ENCODE data around the gene NXF1. TPM values are rescaled to one million over a fixed set of nuclear protein-coding genes. Genes with fewer than 3 reads are reported as not detected.

NXF1 gene
- total and polyA plus RNA-seq, 2 of the 13 experiments (the other 11 are each of a cell fraction or from before 2014, with no cell fraction given), result 30.4 to 30.9 TPM

DNA sequence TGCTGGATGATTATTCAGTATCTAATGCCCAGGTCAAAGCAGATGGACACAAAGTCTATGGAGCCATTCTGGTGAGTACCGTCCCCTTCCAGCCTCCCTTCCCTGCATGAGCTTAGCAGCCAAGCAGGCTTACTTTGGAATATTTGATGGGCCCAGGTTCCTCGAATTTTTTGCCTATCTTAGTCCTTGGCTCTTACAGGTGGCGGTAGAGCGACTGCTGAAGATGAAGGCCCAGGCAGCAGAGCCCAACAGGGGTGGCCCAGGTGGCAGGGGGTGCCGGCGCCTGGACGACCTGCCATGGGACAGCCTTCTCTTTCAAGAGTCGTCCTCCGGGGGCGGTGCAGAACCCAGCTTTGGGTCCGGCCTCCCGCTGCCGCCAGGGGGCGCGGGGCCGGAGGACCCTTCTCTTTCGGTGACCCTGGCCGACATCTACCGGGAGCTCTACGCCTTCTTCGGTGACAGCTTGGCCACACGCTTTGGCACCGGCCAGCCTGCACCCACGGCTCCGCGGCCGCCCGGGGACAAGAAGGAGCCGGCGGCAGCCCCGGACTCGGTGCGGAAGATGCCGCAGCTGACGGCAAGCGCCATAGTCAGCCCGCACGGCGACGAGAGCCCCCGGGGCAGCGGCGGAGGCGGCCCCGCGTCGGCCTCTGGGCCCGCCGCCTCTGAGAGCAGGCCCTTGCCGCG is 18.8 kb downstream of the NXF1 start (continued):
- TF ChIP-seq, protein P1, sequence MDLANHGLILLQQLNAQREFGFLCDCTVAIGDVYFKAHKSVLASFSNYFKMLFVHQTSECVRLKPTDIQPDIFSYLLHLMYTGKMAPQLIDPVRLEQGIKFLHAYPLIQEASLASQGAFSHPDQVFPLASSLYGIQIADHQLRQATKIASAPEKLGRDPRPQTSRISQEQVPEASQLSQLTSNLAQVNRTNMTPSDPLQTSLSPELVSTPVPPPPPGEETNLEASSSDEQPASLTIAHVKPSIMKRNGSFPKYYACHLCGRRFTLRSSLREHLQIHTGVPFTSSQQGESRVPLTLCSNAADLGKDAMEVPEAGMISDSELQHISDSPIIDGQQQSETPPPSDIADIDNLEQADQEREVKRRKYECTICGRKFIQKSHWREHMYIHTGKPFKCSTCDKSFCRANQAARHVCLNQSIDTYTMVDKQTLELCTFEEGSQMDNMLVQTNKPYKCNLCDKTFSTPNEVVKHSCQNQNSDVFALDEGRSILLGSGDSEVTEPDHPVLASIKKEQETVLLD (CRISPR knock-in tag; IDR thresholded peaks at IDR 0.05; ENCODE audit: low read depth), result no peak
- TF ChIP-seq HNF4G (IDR thresholded peaks at IDR 0.05; ENCODE audit: borderline replicate concordance, low read depth, low read length), result no peak
- no peak for TF ChIP-seq HNF4G (CRISPR knock-in tag; IDR thresholded peaks at IDR 0.05; ENCODE audit: borderline replicate concordance, low read depth)
- no peak for TF ChIP-seq NR2F1 (CRISPR knock-in tag; IDR thresholded peaks at IDR 0.05)
- no peak for TF ChIP-seq TARDBP (CRISPR knock-in tag; IDR thresholded peaks at IDR 0.05)
- TF ChIP-seq DNMT3B (CRISPR knock-in tag; conservative IDR thresholded peaks at IDR 0.05), result no peak
- TF ChIP-seq MIXL1 (CRISPR knock-in tag; IDR thresholded peaks at IDR 0.05), result no peak
- no peak for TF ChIP-seq NFKBIZ (CRISPR knock-in tag; IDR thresholded peaks at IDR 0.05)
- TF ChIP-seq, protein P2, sequence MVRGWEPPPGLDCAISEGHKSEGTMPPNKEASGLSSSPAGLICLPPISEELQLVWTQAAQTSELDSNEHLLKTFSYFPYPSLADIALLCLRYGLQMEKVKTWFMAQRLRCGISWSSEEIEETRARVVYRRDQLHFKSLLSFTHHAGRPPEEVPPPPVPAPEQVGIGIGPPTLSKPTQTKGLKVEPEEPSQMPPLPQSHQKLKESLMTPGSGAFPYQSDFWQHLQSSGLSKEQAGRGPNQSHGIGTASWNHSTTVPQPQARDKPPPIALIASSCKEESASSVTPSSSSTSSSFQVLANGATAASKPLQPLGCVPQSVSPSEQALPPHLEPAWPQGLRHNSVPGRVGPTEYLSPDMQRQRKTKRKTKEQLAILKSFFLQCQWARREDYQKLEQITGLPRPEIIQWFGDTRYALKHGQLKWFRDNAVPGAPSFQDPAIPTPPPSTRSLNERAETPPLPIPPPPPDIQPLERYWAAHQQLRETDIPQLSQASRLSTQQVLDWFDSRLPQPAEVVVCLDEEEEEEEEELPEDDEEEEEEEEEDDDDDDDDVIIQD (CRISPR knock-in tag; IDR thresholded peaks at IDR 0.05; ENCODE audit: low read depth), result no peak
- TF ChIP-seq, protein P3, sequence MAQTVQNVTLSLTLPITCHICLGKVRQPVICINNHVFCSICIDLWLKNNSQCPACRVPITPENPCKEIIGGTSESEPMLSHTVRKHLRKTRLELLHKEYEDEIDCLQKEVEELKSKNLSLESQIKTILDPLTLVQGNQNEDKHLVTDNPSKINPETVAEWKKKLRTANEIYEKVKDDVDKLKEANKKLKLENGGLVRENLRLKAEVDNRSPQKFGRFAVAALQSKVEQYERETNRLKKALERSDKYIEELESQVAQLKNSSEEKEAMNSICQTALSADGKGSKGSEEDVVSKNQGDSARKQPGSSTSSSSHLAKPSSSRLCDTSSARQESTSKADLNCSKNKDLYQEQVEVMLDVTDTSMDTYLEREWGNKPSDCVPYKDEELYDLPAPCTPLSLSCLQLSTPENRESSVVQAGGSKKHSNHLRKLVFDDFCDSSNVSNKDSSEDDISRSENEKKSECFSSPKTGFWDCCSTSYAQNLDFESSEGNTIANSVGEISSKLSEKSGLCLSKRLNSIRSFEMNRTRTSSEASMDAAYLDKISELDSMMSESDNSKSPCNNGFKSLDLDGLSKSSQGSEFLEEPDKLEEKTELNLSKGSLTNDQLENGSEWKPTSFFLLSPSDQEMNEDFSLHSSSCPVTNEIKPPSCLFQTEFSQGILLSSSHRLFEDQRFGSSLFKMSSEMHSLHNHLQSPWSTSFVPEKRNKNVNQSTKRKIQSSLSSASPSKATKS (CRISPR knock-in tag; IDR thresholded peaks at IDR 0.05), result no peak
- no peak for TF ChIP-seq ZNF598 (CRISPR knock-in tag; IDR thresholded peaks at IDR 0.05; ENCODE audit: borderline replicate concordance)
- TF ChIP-seq HOXA5 (CRISPR knock-in tag; IDR thresholded peaks at IDR 0.05), result peak; percentile 36; the same call in 1 of the 2 replicates
- TF ChIP-seq MXI1 (IDR thresholded peaks at IDR 0.05; ENCODE audit: borderline replicate concordance, low read depth, low read length), result 0 out of 3 replicates have a peak, but pooled peaks have one; percentile 31
- no peak for TF ChIP-seq ZNF747 (CRISPR knock-in tag; IDR thresholded peaks at IDR 0.05; ENCODE audit: borderline replicate concordance)
- TF ChIP-seq ZNF83 (CRISPR knock-in tag; IDR thresholded peaks at IDR 0.05; ENCODE audit: borderline replicate concordance), result no peak
- TF ChIP-seq SIX1 (CRISPR knock-in tag; IDR thresholded peaks at IDR 0.05; ENCODE audit: borderline replicate concordance), result no peak
- no peak; the same call in 1 of the 2 replicates for TF ChIP-seq ZBTB20 (CRISPR knock-in tag; IDR thresholded peaks at IDR 0.05; ENCODE audit: borderline replicate concordance, low read depth)
- TF ChIP-seq PITX1 (CRISPR knock-in tag; IDR thresholded peaks at IDR 0.05), result no peak
- no peak for TF ChIP-seq ZNF329 (CRISPR knock-in tag; IDR thresholded peaks at IDR 0.05; ENCODE audit: low read depth)
- TF ChIP-seq HMG20B (CRISPR knock-in tag; conservative IDR thresholded peaks at IDR 0.05), result no peak
- no peak for TF ChIP-seq MTF1 (CRISPR knock-in tag; IDR thresholded peaks at IDR 0.05)
- no peak for TF ChIP-seq GPN1 (CRISPR knock-in tag; IDR thresholded peaks at IDR 0.05; ENCODE audit: borderline replicate concordance)
- TF ChIP-seq EZH2 (conservative IDR thresholded peaks at IDR 0.05; ENCODE audit: low read depth, low read length), result no peak
- no peak for TF ChIP-seq RARG (CRISPR knock-in tag; IDR thresholded peaks at IDR 0.05; ENCODE audit: low read depth)
- TF ChIP-seq, protein P4, sequence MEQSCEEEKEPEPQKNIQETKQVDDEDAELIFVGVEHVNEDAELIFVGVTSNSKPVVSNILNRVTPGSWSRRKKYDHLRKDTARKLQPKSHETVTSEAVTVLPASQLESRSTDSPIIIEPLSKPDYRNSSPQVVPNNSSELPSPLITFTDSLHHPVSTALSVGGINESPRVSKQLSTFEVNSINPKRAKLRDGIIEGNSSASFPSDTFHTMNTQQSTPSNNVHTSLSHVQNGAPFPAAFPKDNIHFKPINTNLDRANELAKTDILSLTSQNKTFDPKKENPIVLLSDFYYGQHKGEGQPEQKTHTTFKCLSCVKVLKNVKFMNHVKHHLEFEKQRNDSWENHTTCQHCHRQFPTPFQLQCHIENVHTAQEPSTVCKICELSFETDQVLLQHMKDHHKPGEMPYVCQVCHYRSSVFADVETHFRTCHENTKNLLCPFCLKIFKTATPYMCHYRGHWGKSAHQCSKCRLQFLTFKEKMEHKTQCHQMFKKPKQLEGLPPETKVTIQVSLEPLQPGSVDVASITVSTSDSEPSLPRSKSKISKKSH (CRISPR knock-in tag; IDR thresholded peaks at IDR 0.05; ENCODE audit: borderline replicate concordance), result no peak
